Activated T-helper 1 cell treated with anti-CD3 and anti-CD28 coated beads, Interleukin-12 subunit alpha, Interleukin-12 subunit beta, Interleukin-2, Interleukin-4 antibody, amounts not matched to agents 30 ng/mL and 10 ng/mL and 1 ng/mL, durations not matched to agents 14 hours and 24 hours and 36 hours (primary cell): Measurements from ENCODE around the gene SIL1. TPM values are rescaled to one million over a fixed set of nuclear protein-coding genes. Genes with fewer than 3 reads are reported as not detected.

ENCODE experiments used
- DNase-seq: peaks from one replicate; pipeline ENCODE4 v3.0.0; 2021; ENCODE audit warnings: low spot score
- H3K27ac Mint-ChIP-seq: one replicate; pipeline ENCODE4 v1.8.0; 2021; ENCODE audit warnings: mild to moderate bottlenecking, mixed read lengths
- H3K27me3 Mint-ChIP-seq: one replicate; pipeline ENCODE4 v1.8.0; 2022; ENCODE audit warnings: mild to moderate bottlenecking, moderate library complexity, mixed read lengths; ENCODE audit not compliant: insufficient read depth
- H3K36me3 Mint-ChIP-seq: one replicate; pipeline ENCODE4 v1.8.0; 2021; ENCODE audit warnings: low read depth, mixed read lengths
- H3K4me1 Mint-ChIP-seq: one replicate; pipeline ENCODE4 v1.8.0; 2021; ENCODE audit warnings: low read depth, mixed read lengths
- H3K4me3 Mint-ChIP-seq: one replicate; pipeline ENCODE4 v1.8.0; 2021; ENCODE audit warnings: mild to moderate bottlenecking, moderate library complexity, mixed read lengths
- H3K9me3 Mint-ChIP-seq: one replicate; pipeline ENCODE4 v1.8.0; 2021; ENCODE audit warnings: mixed read lengths
- intact Hi-C: fragments of 100-400 bp; cut with micrococcal nuclease; formaldehyde crosslinking; loops from one replicate; pipeline ENCODE4 v1.15.1; 2024
- total RNA-seq: library from RNA; stranded (reverse); gene quantifications from 2 replicates; pipeline ENCODE4 v1.2.3, GENCODE V29; 2022

SIL1 gene
- total RNA-seq, 1 donor from 2014 or later, result 28.6 TPM

- Mint-ChIP-seq H3K9me3 (no peaks in the 10 kb centered on the region), H3K27ac (no peak overlapping the region), H3K36me3 (no peaks in the 10 kb centered on the region), H3K4me1 (peaks cover 24% of the 10 kb centered on the region), H3K4me3 (no peak overlapping the region), H3K27me3 (no peaks in the 10 kb centered on the region)
- intact Hi-C loops, result no loop called here
- DNase-seq, result no peak
Observed at GRCh38 chr5:138942861-138943260, 255.3 kb downstream of the SIL1 start.

- no peaks in the 10 kb centered on the region for H3K36me3 Mint-ChIP-seq
- intact Hi-C loops, result no loop called here
- no peaks in the 10 kb centered on the region for H3K9me3 Mint-ChIP-seq
- peaks cover 24% of the 10 kb centered on the region for H3K4me1 Mint-ChIP-seq
- no peak overlapping the region for H3K4me3 Mint-ChIP-seq
- DNase-seq, result no peak
- no peaks in the 10 kb centered on the region for H3K27me3 Mint-ChIP-seq
- H3K27ac Mint-ChIP-seq, result no peak overlapping the region
Observed at GRCh38 chr5:138942066-138942465, 256.1 kb downstream of the SIL1 start.

GRCh38 chr5:138938526-138938925, 259.6 kb downstream of the SIL1 start:
- Mint-ChIP-seq H3K27ac (no peak overlapping the region), H3K4me1 (peaks cover 24% of the 10 kb centered on the region), H3K4me3 (no peak overlapping the region), H3K27me3 (no peaks in the 10 kb centered on the region), H3K9me3 (no peaks in the 10 kb centered on the region), H3K36me3 (peaks cover 3% of the 10 kb centered on the region)
- intact Hi-C loops, result no loop called here
- no peak for DNase-seq

GRCh38 chr5:138937392-138938387, 260.5 kb downstream of the SIL1 start:
- H3K36me3 Mint-ChIP-seq, result peaks cover 5% of the 10 kb centered on the region
- H3K9me3 Mint-ChIP-seq, result no peaks in the 10 kb centered on the region
- H3K4me1 Mint-ChIP-seq, result peaks cover 24% of the 10 kb centered on the region
- no peak overlapping the region for H3K27ac Mint-ChIP-seq
- H3K4me3 Mint-ChIP-seq, result no peak overlapping the region
- no peaks in the 10 kb centered on the region for H3K27me3 Mint-ChIP-seq
- DNase-seq, result no peak
- intact Hi-C loops, result no loop called here

- peaks cover 5% of the 10 kb centered on the region for H3K36me3 Mint-ChIP-seq
- intact Hi-C loops, result no loop called here
- no peaks in the 10 kb centered on the region for H3K9me3 Mint-ChIP-seq
- no peak for DNase-seq
- H3K4me1 Mint-ChIP-seq, result peaks cover 24% of the 10 kb centered on the region
- H3K27me3 Mint-ChIP-seq, result no peaks in the 10 kb centered on the region
- H3K27ac Mint-ChIP-seq, result no peak overlapping the region
- H3K4me3 Mint-ChIP-seq, result no peak overlapping the region
Observed at GRCh38 chr5:138936968-138937345, 261.2 kb downstream of the SIL1 start.

- no peak for DNase-seq
- intact Hi-C loops, result no loop called here
- no peaks in the 10 kb centered on the region for H3K9me3 Mint-ChIP-seq
- no peak overlapping the region for H3K27ac Mint-ChIP-seq
- no peaks in the 10 kb centered on the region for H3K27me3 Mint-ChIP-seq
- no peak overlapping the region for H3K4me3 Mint-ChIP-seq
- H3K4me1 Mint-ChIP-seq, result peaks cover 24% of the 10 kb centered on the region
- peaks cover 8% of the 10 kb centered on the region for H3K36me3 Mint-ChIP-seq
Observed at GRCh38 chr5:138936225-138936967, 261.8 kb downstream of the SIL1 start.

- Mint-ChIP-seq H3K4me1 (peaks cover 16% of the 10 kb centered on the region), H3K9me3 (no peaks in the 10 kb centered on the region), H3K27me3 (no peaks in the 10 kb centered on the region), H3K4me3 (no peak overlapping the region), H3K27ac (no peak overlapping the region), H3K36me3 (peaks cover 12% of the 10 kb centered on the region)
- intact Hi-C loops, result no loop called here
- no peak for DNase-seq
Observed at GRCh38 chr5:138935466-138935865, 262.7 kb downstream of the SIL1 start.

- Mint-ChIP-seq H3K4me1 (peaks cover 13% of the 10 kb centered on the region), H3K4me3 (no peak overlapping the region), H3K27me3 (no peaks in the 10 kb centered on the region), H3K36me3 (peaks cover 12% of the 10 kb centered on the region), H3K9me3 (no peaks in the 10 kb centered on the region), H3K27ac (no peak overlapping the region)
- intact Hi-C loops, result no loop called here
- DNase-seq, result no peak
Observed at GRCh38 chr5:138934971-138935370, 263.2 kb downstream of the SIL1 start.

GRCh38 chr5:138933522-138934290, 264.5 kb downstream of the SIL1 start:
- no peak for DNase-seq
- intact Hi-C loops, result no loop called here
- no peaks in the 10 kb centered on the region for H3K9me3 Mint-ChIP-seq
- no peak overlapping the region for H3K27ac Mint-ChIP-seq
- H3K4me3 Mint-ChIP-seq, result no peak overlapping the region
- H3K4me1 Mint-ChIP-seq, result peaks cover 7% of the 10 kb centered on the region
- no peaks in the 10 kb centered on the region for H3K27me3 Mint-ChIP-seq
- H3K36me3 Mint-ChIP-seq, result peaks cover 12% of the 10 kb centered on the region

- Mint-ChIP-seq H3K27me3 (no peaks in the 10 kb centered on the region), H3K27ac (no peak overlapping the region), H3K9me3 (no peaks in the 10 kb centered on the region), H3K36me3 (peaks cover 12% of the 10 kb centered on the region), H3K4me3 (no peak overlapping the region), H3K4me1 (no peaks in the 10 kb centered on the region)
- DNase-seq, result no peak
- intact Hi-C loops, result no loop called here
Observed at GRCh38 chr5:138932171-138932810, 265.9 kb downstream of the SIL1 start.

- H3K27ac Mint-ChIP-seq, result no peak overlapping the region
- H3K9me3 Mint-ChIP-seq, result no peaks in the 10 kb centered on the region
- no peak overlapping the region for H3K4me3 Mint-ChIP-seq
- intact Hi-C loops, result no loop called here
- peaks cover 15% of the 10 kb centered on the region for H3K36me3 Mint-ChIP-seq
- H3K4me1 Mint-ChIP-seq, result no peaks in the 10 kb centered on the region
- DNase-seq, result no peak
- no peaks in the 10 kb centered on the region for H3K27me3 Mint-ChIP-seq
Observed at GRCh38 chr5:138930371-138931097, 267.6 kb downstream of the SIL1 start.

GRCh38 chr5:138929571-138929955, 268.6 kb downstream of the SIL1 start:
- no peak overlapping the region for H3K4me3 Mint-ChIP-seq
- H3K27me3 Mint-ChIP-seq, result no peaks in the 10 kb centered on the region
- H3K36me3 Mint-ChIP-seq, result peaks cover 12% of the 10 kb centered on the region
- intact Hi-C loops, result no loop called here
- H3K4me1 Mint-ChIP-seq, result no peaks in the 10 kb centered on the region
- no peaks in the 10 kb centered on the region for H3K9me3 Mint-ChIP-seq
- H3K27ac Mint-ChIP-seq, result no peak overlapping the region
- no peak for DNase-seq
